Erythroblast (primary cell): ENCODE results near the gene RAB12.

ENCODE experiments used
- DNase-seq, 2 experiments: peaks; one replicate each; lab custom pipeline; 2025; lab: John Stamatoyannopoulos, UW
- GATA1 ChIP-seq: IDR thresholded peaks from 2 replicates; pipeline ENCODE4 v1.6.1; 2011; ENCODE audit warnings: low read depth, mild to moderate bottlenecking, control low read depth, low read length, moderate library complexity
- POLR2A ChIP-seq: IDR thresholded peaks from 2 replicates; pipeline ENCODE4 v1.6.1; 2011; ENCODE audit warnings: mild to moderate bottlenecking, low read length

The RAB12 gene

DNA sequence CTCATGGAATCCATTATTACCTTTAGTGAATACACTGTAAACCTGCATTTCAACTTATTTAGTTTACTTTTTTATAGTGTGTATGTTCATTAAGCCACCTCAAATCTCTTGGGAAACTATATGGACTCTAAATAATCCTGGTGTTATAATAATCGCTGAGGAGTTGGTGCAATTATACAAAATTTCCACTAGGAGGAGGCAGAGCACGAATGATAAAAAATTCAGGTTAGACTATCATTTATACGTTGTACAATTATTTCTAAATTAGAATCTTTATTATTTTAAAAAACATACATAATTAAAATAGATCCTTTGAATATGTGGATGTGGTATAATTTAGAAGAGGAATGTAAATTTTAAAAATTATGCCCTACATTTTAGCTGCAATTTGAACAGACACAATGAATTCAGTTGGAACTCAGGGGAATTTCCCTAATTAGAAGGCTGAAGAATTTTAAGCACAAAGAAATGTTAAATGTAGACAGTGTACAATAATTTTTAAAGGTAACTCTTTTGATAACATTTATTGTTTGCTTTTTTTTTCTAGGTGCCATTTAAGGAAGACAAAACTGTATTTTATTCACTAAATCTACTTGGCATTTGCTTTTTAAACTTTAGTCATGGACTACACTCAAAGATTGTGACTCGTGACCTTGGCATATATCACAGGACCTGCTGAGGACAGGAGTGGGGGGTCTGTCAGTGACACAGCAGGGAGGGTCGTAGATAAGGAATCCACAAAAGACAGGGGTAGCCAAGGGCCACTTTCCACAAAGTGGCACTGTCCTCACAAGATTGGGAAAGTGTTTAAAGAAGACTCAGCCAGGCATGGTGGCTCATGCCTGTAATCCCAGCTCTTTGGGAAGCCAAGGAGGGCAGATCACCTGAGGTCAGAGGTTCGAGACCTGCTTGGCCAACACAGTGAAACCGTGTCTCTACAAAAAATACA lies 45.5 kb downstream of the RAB12 start:
- peak; percentile 30 to 57 for DNase-seq
- TF ChIP-seq POLR2A (no peak), GATA1 (no peak)

DNA sequence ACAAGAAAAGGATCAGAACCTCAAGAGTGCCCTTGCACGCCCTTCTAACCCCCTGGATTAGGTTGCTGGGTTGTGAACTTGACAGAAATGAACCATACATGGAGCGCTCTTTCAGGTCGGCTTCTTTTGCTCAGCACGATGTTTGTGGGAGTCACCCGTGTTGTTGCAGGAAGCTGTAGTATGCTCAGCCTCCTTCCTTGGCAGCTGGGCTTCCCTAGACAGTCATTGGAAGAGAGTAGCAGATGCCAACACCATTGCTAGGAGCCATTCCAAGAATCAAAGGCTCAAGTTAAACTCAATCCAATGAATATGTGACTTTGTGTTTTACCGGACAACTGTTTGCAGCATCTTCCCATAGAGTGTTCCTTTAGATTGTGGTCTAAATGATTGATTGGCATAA lies 47.0 kb downstream of the RAB12 start:
- TF ChIP-seq GATA1 (no peak), POLR2A (no peak)

DNA sequence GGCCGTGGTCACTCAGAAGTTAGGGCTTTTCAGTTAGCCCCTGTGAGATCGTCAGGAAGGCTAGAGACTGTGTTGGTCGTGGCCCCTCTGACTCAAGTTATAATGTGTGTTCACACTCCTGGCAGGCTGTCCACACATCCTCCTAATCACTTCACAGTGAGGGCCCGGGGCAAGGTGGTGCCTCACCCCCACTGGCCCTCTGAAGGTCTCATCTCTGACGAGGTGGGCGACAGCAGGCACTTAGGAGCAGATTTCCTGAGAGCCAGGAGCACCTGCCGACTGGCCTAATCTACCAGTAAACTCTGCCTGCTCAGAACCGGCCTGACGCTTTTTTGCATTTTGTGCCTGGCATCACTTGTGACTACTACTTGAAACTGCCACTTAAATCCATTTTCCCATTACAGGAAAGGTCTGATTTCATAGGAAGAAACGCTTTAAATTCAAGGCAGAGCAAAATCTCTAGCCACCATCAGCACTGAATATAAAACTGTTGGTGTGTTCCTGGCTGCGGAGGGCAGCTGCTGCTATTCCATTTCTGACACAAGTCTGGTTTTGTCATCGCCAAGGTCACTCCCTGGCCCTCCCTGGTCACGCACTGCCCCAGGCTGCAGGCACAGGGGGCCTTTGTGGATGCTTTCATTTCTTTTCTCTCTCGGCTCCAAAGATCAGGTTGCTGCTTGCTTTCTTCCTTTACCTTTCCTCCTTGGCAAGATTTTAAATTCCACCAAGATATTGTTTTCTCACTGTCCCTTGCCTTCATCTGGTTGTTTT lies 48.0 kb downstream of the RAB12 start:
- DNase-seq: no peak
- TF ChIP-seq POLR2A: no peak
- TF ChIP-seq GATA1: no peak

More for the DNA sequence above, 47.0 kb downstream of the RAB12 start:
- DNase-seq: no peak

DNA sequence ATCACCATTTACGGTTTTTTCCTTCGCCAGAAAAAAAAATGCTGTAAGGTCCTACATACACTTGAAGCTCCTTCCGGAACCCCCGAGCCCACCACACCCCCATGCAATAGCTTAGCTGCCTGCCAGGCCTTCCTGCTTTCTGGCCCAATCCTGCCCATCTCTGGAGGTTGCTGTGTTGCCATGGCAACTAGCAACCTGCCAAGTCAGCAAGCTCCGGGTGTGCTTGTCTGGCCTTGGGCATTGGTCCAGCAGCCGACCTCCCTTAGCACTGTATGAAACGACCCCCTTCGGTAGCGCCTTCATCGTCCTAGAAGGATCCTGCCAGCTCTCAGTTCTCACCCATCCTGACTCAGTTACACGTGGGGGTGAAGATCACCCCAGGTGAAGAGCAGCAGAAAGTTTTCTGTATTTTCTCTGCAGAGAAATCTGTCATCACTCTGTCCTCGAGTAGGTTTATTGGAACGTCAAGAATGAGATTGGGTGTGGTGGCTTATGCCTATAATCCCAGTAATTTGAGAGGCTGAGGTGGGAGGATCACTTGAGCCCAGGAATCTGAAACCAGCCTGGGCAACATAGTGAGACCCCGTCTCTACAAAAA lies 48.7 kb downstream of the RAB12 start:
- no peak for DNase-seq
- no peak for TF ChIP-seq GATA1
- TF ChIP-seq POLR2A: no peak

DNA sequence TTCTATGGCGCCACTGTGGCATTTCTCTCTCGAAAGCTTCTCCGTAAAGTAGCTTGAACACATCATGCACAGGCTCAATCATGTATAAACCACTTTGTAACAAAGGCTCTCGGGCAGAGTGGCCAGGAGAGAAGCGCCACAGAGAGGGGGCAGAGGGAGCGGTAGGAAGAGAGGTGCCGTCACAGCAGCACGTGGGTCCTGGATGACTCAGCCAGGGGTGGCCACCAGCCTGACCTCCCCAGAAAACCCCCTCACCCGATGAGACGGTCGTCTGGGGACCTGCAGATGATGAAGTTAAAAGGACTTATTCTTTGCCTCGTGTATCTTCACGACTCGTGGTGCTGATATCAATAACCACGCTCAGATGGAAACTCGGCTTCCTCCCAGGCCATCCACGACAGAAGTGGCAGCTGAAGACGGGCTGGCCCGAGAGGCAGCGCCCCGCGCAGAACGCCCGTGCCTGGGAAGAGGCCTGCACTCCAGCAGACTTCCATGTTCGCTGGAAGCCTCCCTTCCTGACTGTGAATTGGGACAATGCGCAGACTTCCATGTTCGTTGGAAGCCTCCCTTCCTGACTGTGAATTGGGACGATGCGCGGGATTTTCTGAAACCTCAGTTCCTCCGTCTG lies 49.7 kb downstream of the RAB12 start:
- TF ChIP-seq POLR2A: no peak
- TF ChIP-seq GATA1: no peak
- DNase-seq: no peak

DNA sequence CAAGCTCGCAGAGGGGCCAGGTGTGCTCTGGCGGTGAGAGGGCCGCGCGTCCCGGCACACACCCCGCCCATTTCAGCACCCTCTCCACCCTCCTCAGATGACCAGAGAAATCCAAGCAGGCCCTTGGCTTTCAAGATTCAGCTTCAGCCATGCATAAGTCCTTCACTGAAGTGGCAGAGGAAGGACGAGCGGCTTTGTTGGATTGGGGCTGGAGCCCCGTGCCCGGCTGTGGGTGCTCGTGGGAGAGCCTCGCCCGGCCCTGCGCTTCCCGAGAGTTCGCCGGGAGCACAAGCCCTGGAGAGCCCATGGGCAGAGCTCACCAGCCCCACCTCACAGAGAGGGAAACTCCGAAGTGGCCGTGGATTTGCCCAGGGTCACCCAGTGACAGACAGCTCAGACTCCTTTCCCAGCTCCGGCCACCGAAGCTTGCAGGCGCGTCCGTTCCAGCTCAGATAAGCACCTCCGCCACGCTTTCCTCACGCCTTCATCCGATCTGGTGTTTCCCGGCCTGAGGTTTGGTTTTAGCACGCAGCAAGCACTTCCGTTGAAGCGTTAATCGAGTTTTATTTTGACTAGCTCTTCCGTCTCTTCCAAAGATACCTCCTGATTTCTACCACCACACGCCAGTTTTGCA lies 50.5 kb downstream of the RAB12 start:
- no peak for TF ChIP-seq POLR2A
- TF ChIP-seq GATA1: no peak
- DNase-seq: no peak

DNA sequence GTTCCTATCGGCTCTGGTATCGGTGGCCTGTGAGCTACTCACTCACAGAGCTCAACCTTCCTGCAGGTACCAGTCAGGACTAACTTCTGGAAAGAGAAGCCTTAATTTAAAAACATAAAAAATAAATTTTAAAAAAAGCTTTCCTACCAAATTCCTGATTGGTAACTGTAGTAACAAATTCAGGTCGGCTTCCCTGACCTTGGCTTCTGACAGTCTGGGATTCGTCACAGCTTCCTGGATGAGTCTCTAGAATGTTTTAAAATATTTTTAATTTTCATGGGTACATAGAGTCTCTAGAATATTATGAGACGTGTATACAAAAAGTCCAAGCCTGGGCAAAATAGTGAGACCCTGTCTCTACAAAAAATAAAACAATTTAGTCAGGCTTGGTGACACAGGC lies 51.1 kb downstream of the RAB12 start:
- TF ChIP-seq GATA1 (no peak), POLR2A (no peak)
- no peak for DNase-seq

DNA sequence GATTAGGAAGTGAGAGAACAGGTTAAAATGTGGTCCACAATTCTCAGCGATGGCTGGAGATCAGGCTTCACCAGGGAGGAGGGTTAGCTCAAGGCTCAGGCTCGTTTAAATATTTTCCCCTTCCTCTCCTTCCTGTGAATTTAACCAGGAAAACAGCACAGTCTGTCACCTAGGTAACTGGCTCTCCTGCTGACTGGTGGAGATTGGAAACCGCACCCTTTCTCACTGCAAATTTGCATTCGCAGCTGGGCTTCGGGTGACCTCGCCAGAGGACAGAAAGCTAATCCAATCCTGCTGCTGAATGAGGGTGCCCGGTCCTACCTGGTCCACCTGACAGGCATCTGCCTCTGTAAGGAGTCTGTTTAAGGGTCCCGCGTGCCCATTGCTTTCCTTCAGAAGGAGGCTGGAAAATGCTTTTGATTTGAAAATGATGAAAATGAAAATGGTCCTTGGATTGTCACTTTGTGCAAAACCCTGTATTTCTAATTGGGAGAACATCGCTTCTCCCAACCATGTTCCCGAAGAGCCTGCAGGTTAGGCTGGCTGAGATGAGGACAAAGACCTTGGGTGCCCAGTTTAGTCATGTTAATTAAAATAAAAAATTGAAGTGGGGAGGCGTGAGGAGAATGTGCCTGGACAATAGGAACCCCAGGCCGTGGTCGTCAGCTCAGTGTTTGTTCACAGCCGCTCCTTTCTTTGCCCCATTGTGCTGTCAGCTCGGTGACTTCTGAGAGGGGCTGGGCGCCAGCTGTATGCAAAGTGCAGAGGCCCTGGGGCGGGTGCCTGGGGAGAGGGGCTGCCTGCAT lies 52.7 kb downstream of the RAB12 start:
- TF ChIP-seq POLR2A (no peak), GATA1 (no peak)
- DNase-seq: no peak

DNA sequence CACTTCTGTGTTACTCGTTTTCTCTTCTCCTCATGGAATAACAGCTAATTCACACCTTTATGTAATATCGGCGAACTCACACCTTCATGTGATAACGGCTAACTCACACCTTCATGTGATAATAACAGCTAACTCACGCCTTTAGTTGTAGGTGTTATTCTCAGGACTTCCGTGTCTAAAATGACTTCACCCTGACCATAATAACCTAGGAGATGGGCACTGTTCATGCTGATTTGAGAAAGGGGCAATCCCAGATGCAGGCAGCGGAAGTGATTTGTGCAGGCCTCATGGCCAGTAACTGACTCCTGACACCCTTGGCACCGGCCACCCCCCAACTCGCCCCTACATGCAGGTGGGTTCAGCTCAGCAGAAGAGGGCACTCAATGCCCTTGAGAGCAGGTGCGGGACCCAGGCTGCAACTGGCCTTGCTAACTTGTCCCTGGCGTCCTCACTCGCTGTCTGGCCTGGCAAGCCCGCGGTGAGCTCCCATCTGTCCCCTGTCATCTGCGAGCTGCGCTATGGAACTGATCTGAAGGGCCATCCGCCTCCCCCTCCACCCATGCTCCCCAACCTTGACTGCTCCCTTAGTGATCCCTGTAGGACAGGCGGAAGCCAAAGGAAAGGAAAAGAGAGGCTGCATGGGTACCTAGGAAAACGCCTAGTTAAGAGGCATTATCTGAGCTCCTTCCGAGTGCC lies 53.5 kb downstream of the RAB12 start:
- no peak for DNase-seq
- TF ChIP-seq POLR2A: no peak
- no peak for TF ChIP-seq GATA1

DNA sequence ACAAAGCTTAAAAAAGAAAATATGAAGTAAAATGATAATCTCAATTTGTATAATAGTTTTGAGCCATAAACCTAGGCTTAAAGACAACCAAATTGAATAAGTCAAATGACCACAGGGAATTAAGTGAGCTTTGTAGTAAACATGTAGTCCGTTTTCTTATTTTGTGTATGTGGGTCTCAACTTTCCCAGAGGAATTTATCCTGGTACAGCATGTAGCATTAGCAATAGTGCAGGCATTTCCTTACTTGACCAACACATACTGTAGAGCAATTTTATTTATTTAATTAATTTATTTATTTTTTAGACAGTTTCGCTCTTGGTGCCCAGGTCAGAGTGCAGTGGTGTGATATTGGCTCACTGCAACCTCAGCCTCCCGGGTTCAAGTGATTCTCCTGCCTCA lies 58.6 kb downstream of the RAB12 start:
- TF ChIP-seq POLR2A (no peak), GATA1 (no peak)
- no peak for DNase-seq

DNA sequence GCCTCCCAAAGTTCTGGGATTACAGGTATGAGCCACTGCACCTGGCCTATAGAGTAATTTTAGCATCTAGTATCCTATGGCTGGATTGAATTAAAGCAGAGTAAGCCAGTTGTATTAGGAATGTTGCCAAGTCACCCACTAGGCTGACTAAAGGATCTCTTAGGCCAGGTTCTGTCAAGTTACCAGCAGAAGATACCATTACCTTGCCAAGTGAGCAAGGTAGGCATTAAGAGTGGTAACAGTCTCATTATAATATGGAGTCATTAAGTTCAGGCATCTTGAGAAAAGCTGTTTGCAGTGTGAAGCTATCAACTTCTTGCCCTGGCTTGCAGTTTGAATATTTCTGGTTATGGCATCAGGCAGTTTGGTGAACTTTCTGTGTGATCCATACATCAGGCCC lies 59.1 kb downstream of the RAB12 start:
- DNase-seq: no peak

DNA sequence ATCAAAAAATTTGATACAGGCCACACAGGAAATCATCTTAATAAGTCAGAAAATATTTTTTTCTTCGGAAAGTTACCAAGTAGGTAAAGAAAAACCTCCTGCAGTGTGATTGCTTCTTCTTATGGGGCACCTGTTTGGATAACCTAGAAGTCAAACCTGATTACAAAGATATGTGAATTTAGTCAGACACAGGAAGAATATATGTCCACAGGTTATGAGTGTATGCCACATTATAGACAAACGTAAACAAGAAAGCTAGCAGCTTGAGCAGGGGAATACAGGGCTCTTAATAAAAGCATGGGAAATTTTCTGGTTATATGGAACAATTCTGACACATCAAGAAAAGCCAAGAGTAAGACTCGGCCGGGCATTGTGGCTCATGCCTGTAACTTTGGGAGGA lies 60.3 kb downstream of the RAB12 start:
- no peak for DNase-seq
- TF ChIP-seq GATA1: no peak

More for the DNA sequence above, 59.1 kb downstream of the RAB12 start:
- TF ChIP-seq GATA1 (no peak), POLR2A (no peak)
